Suppressor macrophage treated with lipopolysaccharide for 4 hours (primary cell): ENCODE measurements around the gene RIT2.
"Not testable (repeated sequence)": the region's sequence is repeated elsewhere in the genome, so short reads cannot be mapped to it uniquely, and the experiment has no call there.

ENCODE experiments used
- DNase-seq: peaks from one replicate; pipeline ENCODE4 v3.0.0-alpha.2; 2020

RIT2 gene

GRCh38 chr18:42745171-42745570, 370.3 kb downstream of the RIT2 start:
- no peak for DNase-seq

GRCh38 chr18:42743373-42744138, 371.9 kb downstream of the RIT2 start:
- DNase-seq = no peak

- no peak for DNase-seq
Measured at GRCh38 chr18:42742969-42743368, 372.5 kb downstream of the RIT2 start.

GRCh38 chr18:42742474-42742873, 373.0 kb downstream of the RIT2 start:
- no peak for DNase-seq

GRCh38 chr18:42741805-42742347, 373.6 kb downstream of the RIT2 start:
- not testable (repeated sequence) for DNase-seq

- DNase-seq = not testable (repeated sequence)
Measured at GRCh38 chr18:42741299-42741698, 374.2 kb downstream of the RIT2 start.

- no peak for DNase-seq
Measured at GRCh38 chr18:42736074-42736473, 379.4 kb downstream of the RIT2 start.

GRCh38 chr18:42734520-42734919, 381.0 kb downstream of the RIT2 start:
- DNase-seq = no peak

GRCh38 chr18:42730272-42730671, 385.2 kb downstream of the RIT2 start:
- DNase-seq = no peak

GRCh38 chr18:42719221-42719620, 396.3 kb downstream of the RIT2 start:
- DNase-seq = no peak

- DNase-seq = no peak
Measured at GRCh38 chr18:42712065-42712464, 403.4 kb downstream of the RIT2 start.

GRCh38 chr18:42707080-42707479, 408.4 kb downstream of the RIT2 start:
- DNase-seq = no peak

GRCh38 chr18:42706618-42707017, 408.9 kb downstream of the RIT2 start:
- DNase-seq = no peak

GRCh38 chr18:42706029-42706608, 409.4 kb downstream of the RIT2 start:
- DNase-seq = no peak
